H1 (cell line): ENCODE measurements around the gene HSPA2. TPM values are rescaled to one million over a fixed set of nuclear protein-coding genes. Genes with fewer than 3 reads are reported as not detected.

Source experiments
- CTCF ChIA-PET: fragments of 300-600 bp; sonication (Branson Sonifier 250); formaldehyde crosslinking; loops from one replicate; lab custom pipeline; 2021; ENCODE audit not compliant: partially characterized antibody; lab: Charles Lee
- POLR2A ChIA-PET: fragments of 300-600 bp; sonication (Branson Sonifier 250); formaldehyde crosslinking; loops from one replicate; lab custom pipeline; 2021; ENCODE audit warnings: inconsistent platforms; ENCODE audit not compliant: partially characterized antibody; lab: Charles Lee
- DNase-seq, 2 experiments: peaks; one replicate each; pipeline versions ENCODE4 v3.0.0 to v3.0.0-alpha.2; 2010 to 2022; ENCODE audit warnings: low spot score in 2 of 2, low read depth in 1 of 2, mixed read lengths in 1 of 2
- FAIRE-seq: peaks from 2 replicates; lab custom pipeline; 2011; peaks lifted over from hg19 to GRCh38; lab: Jason Lieb, UNC
- H2AFZ ChIP-seq: 2 replicates; pipeline ENCODE4 v1.8.1; 2012; ENCODE audit warnings: low read length, inconsistent platforms
- H2AK5ac ChIP-seq: 2 replicates; pipeline ENCODE4 v1.6.1; 2013; ENCODE audit warnings: low read depth, low read length
- H2BK120ac ChIP-seq: replicated peaks from 2 replicates; pipeline ENCODE3; 2013; ENCODE audit warnings: low read depth, low read length, inconsistent platforms
- H2BK12ac ChIP-seq: 2 replicates; pipeline ENCODE4 v1.6.1; 2013; ENCODE audit warnings: low read depth, low read length
- H2BK15ac ChIP-seq: 2 replicates; pipeline ENCODE4 v1.6.1; 2013; ENCODE audit warnings: low read length
- H2BK20ac ChIP-seq: 2 replicates; pipeline ENCODE4 v1.6.1; 2013; ENCODE audit warnings: low read length
- H2BK5ac ChIP-seq: 2 replicates; pipeline ENCODE4 v1.6.1; 2013; ENCODE audit warnings: low read depth, low read length
- H3K14ac ChIP-seq: 2 replicates; pipeline ENCODE4 v1.6.1; 2013; ENCODE audit warnings: inconsistent platforms; ENCODE audit not compliant: insufficient read length
- H3K18ac ChIP-seq: 2 replicates; pipeline ENCODE4 v1.6.1; 2013; ENCODE audit warnings: low read length; ENCODE audit errors: extremely low read depth
- H3K23ac ChIP-seq: 2 replicates; pipeline ENCODE4 v1.6.1; 2013; ENCODE audit warnings: inconsistent platforms; ENCODE audit not compliant: insufficient read length
- H3K23me2 ChIP-seq: 2 replicates; pipeline ENCODE4 v1.6.1; 2013; ENCODE audit warnings: low read depth, low read length
- H3K27ac ChIP-seq: 2 replicates; pipeline ENCODE4 v1.6.1; 2011; ENCODE audit warnings: low read depth, low read length, inconsistent platforms
- H3K27me3 ChIP-seq, 4 experiments: replicated peaks in 1 of 4; 1 replicate in 1 of 4; 2 replicates in 3 of 4; pipeline versions ENCODE4 v1.6.1 to v1.8.1; 2011 to 2013; ENCODE audit warnings: low read length in 3 of 4, mild to moderate bottlenecking in 3 of 4, inconsistent platforms in 2 of 4, mixed read lengths in 2 of 4, moderate library complexity in 1 of 4; ENCODE audit not compliant: control insufficient read depth in 3 of 4, insufficient read depth in 3 of 4; ENCODE audit errors: extremely low read depth in 1 of 4
- H3K36me3 ChIP-seq, 4 experiments: 2 replicates each; pipeline versions ENCODE4 v1.6.1 to v1.8.1; 2011 to 2013; ENCODE audit warnings: mild to moderate bottlenecking in 4 of 4, low read length in 3 of 4, moderate library complexity in 2 of 4, control low read depth in 1 of 4, inconsistent platforms in 1 of 4; ENCODE audit not compliant: insufficient read depth in 4 of 4, control insufficient read depth in 2 of 4
- H3K4ac ChIP-seq: replicated peaks from 2 replicates; pipeline ENCODE3; 2013; ENCODE audit warnings: low read length, low read depth, mixed read lengths, inconsistent platforms; ENCODE audit not compliant: insufficient read length
- H3K4me1 ChIP-seq, 4 experiments: replicated peaks in 1 of 4; 1 replicate in 1 of 4; 2 replicates in 3 of 4; pipeline versions ENCODE4 v1.6.1 to v1.8.1; 2011 to 2013; ENCODE audit warnings: low read length in 3 of 4, inconsistent platforms in 2 of 4, mixed read lengths in 1 of 4; ENCODE audit not compliant: insufficient read depth in 4 of 4, control insufficient read depth in 3 of 4
- H3K4me2 ChIP-seq, 2 experiments: 2 replicates each; pipeline versions ENCODE4 v1.6.1 to v1.8.1; 2011 to 2013; ENCODE audit warnings: low read depth in 2 of 2, low read length in 2 of 2, control low read depth in 1 of 2, inconsistent platforms in 1 of 2, mild to moderate bottlenecking in 1 of 2; ENCODE audit not compliant: insufficient read depth in 1 of 2
- H3K4me3 ChIP-seq, 4 experiments: fragments of 200-600, 300-600 bp in 1 of 4; sonication (generic), shearing (Covaris generic), sonication (Bioruptor Twin) in 1 of 4; 2 replicates each; pipeline versions ENCODE4 v1.5.1 to v1.8.1; 2011 to 2016; ENCODE audit warnings: low read length in 4 of 4, low read depth in 3 of 4, control low read depth in 2 of 4, inconsistent platforms in 2 of 4, mild to moderate bottlenecking in 2 of 4, mixed read lengths in 1 of 4, moderate library complexity in 1 of 4; ENCODE audit not compliant: insufficient read depth in 2 of 4; ENCODE audit errors: extremely low read depth in 1 of 4
- H3K56ac ChIP-seq: replicated peaks from 2 replicates; pipeline ENCODE3; 2013; ENCODE audit warnings: low read depth, mild to moderate bottlenecking, mixed read lengths, low read length, inconsistent platforms; ENCODE audit not compliant: insufficient read length
- H3K79me1 ChIP-seq: 2 replicates; pipeline ENCODE4 v1.6.1; 2013; ENCODE audit warnings: low read depth, low read length, control low read depth
- H3K79me2 ChIP-seq, 2 experiments: 2 replicates each; pipeline versions ENCODE4 v1.6.1 to v1.8.1; 2012 to 2013; ENCODE audit warnings: low read length in 2 of 2, mild to moderate bottlenecking in 2 of 2, inconsistent platforms in 1 of 2; ENCODE audit not compliant: insufficient read depth in 2 of 2, control insufficient read depth in 1 of 2
- H3K9ac ChIP-seq, 4 experiments: replicated peaks in 1 of 4; 1 replicate in 1 of 4; 2 replicates in 3 of 4; pipeline versions ENCODE4 v1.6.1 to v1.8.1; 2011 to 2013; ENCODE audit warnings: low read depth in 3 of 4, low read length in 3 of 4, control low read depth in 2 of 4, mild to moderate bottlenecking in 2 of 4, moderate library complexity in 2 of 4, inconsistent platforms in 1 of 4; ENCODE audit errors: extremely low read depth in 1 of 4
- H3K9me3 ChIP-seq, 2 experiments: 2 replicates each; pipeline versions ENCODE4 v1.6.1 to v1.8.1; 2012 to 2013; ENCODE audit warnings: mild to moderate bottlenecking in 2 of 2, moderate library complexity in 2 of 2, control low read depth in 1 of 2, inconsistent platforms in 1 of 2, low read depth in 1 of 2, low read length in 1 of 2, mixed read lengths in 1 of 2; ENCODE audit not compliant: insufficient read depth in 2 of 2
- H4K20me1 ChIP-seq, 2 experiments: replicated peaks in 1 of 2; 2 replicates each; pipeline versions ENCODE3 to v1.8.1; 2011 to 2013; ENCODE audit warnings: inconsistent platforms in 2 of 2, low read length in 2 of 2, mild to moderate bottlenecking in 1 of 2; ENCODE audit not compliant: insufficient read depth in 2 of 2, control insufficient read depth in 1 of 2
- H4K5ac ChIP-seq: 2 replicates; pipeline ENCODE4 v1.6.1; 2013; ENCODE audit warnings: low read length, low read depth, mixed read lengths, inconsistent platforms; ENCODE audit not compliant: insufficient read length
- H4K8ac ChIP-seq: 2 replicates; pipeline ENCODE4 v1.8.0; 2013; ENCODE audit warnings: mild to moderate bottlenecking, moderate library complexity, low read length, inconsistent platforms; ENCODE audit not compliant: insufficient read depth; ENCODE audit errors: extremely low read depth
- H4K91ac ChIP-seq: replicated peaks from 2 replicates; pipeline ENCODE3; 2013; ENCODE audit warnings: low read length, mixed read lengths, inconsistent platforms; ENCODE audit not compliant: insufficient read length
- ASH2L ChIP-seq: fragments of 200-600, 300-600 bp; sonication (generic); IDR thresholded peaks from one replicate; pipeline ENCODE4 v1.7.1; 2017; ENCODE audit warnings: low read length
- BACH1 ChIP-seq: IDR thresholded peaks from 2 replicates; pipeline ENCODE4 v1.6.1; 2012; ENCODE audit warnings: low read length, improper control_type of control experiment
- BRCA1 ChIP-seq: IDR thresholded peaks from 2 replicates; pipeline ENCODE4 v1.6.1; 2012; ENCODE audit warnings: low read depth, low read length, improper control_type of control experiment
- EGR1 ChIP-seq: IDR thresholded peaks from 2 replicates; pipeline ENCODE4 v1.6.1; 2011; ENCODE audit warnings: low read depth, low read length, borderline replicate concordance
- EP300 ChIP-seq, 2 experiments: IDR thresholded peaks; 1 replicate in 1 of 2; 2 replicates in 1 of 2; pipeline ENCODE4 v1.6.1; 2011 to 2012; ENCODE audit warnings: low read depth in 2 of 2, low read length in 2 of 2, mild to moderate bottlenecking in 2 of 2, borderline replicate concordance in 1 of 2, inconsistent platforms in 1 of 2, moderate library complexity in 1 of 2
- HDAC2 ChIP-seq, 2 experiments: fragments of 300-600 bp in 1 of 2; sonication (generic) in 1 of 2; IDR thresholded peaks; 2 replicates each; pipeline ENCODE4 v1.6.1; 2011 to 2012; ENCODE audit warnings: low read depth in 2 of 2, low read length in 2 of 2, mild to moderate bottlenecking in 2 of 2, moderate library complexity in 2 of 2, borderline replicate concordance in 1 of 2, inconsistent platforms in 1 of 2
- SP1 ChIP-seq: IDR thresholded peaks from 2 replicates; pipeline ENCODE4 v1.6.1; 2011; ENCODE audit warnings: low read depth, low read length
- TAF7 ChIP-seq: optimal IDR thresholded peaks from 2 replicates; pipeline ENCODE3; 2011; ENCODE audit warnings: low read depth, mild to moderate bottlenecking, inconsistent platforms, low read length, moderate library complexity, borderline replicate concordance
- ZNF274 ChIP-seq: IDR thresholded peaks from 2 replicates; pipeline ENCODE4 v1.7.0; 2012; ENCODE audit warnings: low read length, borderline replicate concordance; ENCODE audit errors: extremely low read depth
- WGBS, 2 experiments: shearing (Covaris generic) in 1 of 2; methylation state at CpG; one replicate each; pipeline versions ENCODE4 v1.1.6 to v1.1.7; 2013 to 2015; ENCODE audit warnings: low lambda C conversion rate in 2 of 2, mixed read lengths in 2 of 2, inconsistent platforms in 1 of 2, low coverage in 1 of 2, missing lambda C conversion rate in 1 of 2; ENCODE audit not compliant: insufficient replicate concordance in 2 of 2, insufficient coverage in 1 of 2, insufficient read length in 1 of 2; ENCODE audit errors: extremely low coverage in 1 of 2, missing lambda C conversion rate in 1 of 2; 5-methylcytosine and 5-hydroxymethylcytosine counted together
- polyA plus RNA-seq, 7 experiments: library from polyadenylated mRNA; depleted of rRNA in 3 of 7; stranded (reverse) in 5 of 7; unstranded in 2 of 7; fragments of >200 nt in 5 of 7; fragments of 200-250 nt in 2 of 7; gene quantifications; 1 replicate in 5 of 7; 2 replicates in 1 of 7; 4 replicates in 1 of 7; pipeline versions ENCODE4 v1.2.1 to v1.2.3, GENCODE V29; 2011 to 2013; ENCODE audit warnings: missing spikeins in 2 of 7, mixed read lengths in 2 of 7
- total RNA-seq: library from RNA; stranded (reverse); fragmentation: NEBNext Ultra II Directional; extraction: Animal tissue kit (Norgen Biotek cat#: 25700); gene quantifications from 2 replicates; pipeline ENCODE4 v1.2.1, GENCODE V29; 2021
- TF ChIP-seq, protein P1 (sequence below): IDR thresholded peaks from 2 replicates; pipeline ENCODE4 v1.6.1; 2012; ENCODE audit warnings: low read length, inconsistent platforms
- TF ChIP-seq, protein P2 (sequence below): IDR thresholded peaks from 2 replicates; pipeline ENCODE4 v1.6.1; 2011; ENCODE audit warnings: low read length, improper control_type of control experiment

Gene HSPA2
- total and polyA plus RNA-seq, 2 of the 8 experiments (the other 6 are each of a cell fraction or from before 2014, with no cell fraction given): 30.5 to 82.9 TPM

DNA sequence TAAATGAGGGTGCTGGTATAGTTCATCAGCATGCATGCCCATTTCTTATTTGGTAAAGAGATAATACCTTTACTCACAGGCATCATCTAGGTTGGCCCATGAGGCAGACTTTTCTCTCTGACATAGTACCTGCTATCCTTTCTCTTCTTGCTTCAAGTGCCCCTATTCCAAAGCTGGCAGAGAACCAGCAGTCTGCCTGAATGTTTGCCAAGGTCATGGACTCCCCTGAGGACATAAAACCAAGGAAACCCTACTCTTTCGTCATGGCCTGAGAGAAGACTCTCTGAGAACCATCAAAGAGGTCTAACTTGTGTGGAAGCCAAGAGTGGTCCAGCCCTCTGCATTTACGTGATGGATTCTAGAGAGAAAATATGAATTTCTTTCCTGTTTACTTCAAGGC, 21.1 kb downstream of the HSPA2 start:
- H2BK20ac ChIP-seq: no peak overlapping the region
- DNase-seq (no peak), FAIRE-seq (no peak)
- CTCF ChIA-PET: interaction anchor here (1.2 to 3.0 kb wide), 3 partner anchors 10 to 75 kb away, joined by 3 to 14 read pairs (median 12); no protein-coding TSS in a partner anchor
- 86% methylated on average over 2 of the region's 2 CpGs; no CpG with 5 or more reads in 1 of the 2 experiments for WGBS, 2 experiments
- no peak overlapping the region for H3K27ac ChIP-seq
- H3K23ac ChIP-seq: no peak overlapping the region
- H2BK120ac ChIP-seq: no peak overlapping the region
- H3K79me2 ChIP-seq: no peaks in the 10 kb centered on the region
- POLR2A ChIA-PET: interaction anchor here (1.1 kb wide), 1 partner anchor 17 kb away, joined by 3 read pairs; no protein-coding TSS in a partner anchor
- no peak overlapping the region for H2BK12ac ChIP-seq
- H3K79me1 ChIP-seq: no peaks in the 10 kb centered on the region
- H4K91ac ChIP-seq: no peak overlapping the region
- H3K4me3 ChIP-seq: no peak overlapping the region
- H3K4me1 ChIP-seq: peaks cover 0 to 5% (median 0%) of the 10 kb centered on the region in 4 experiments; a peak in 2 of 7 replicates
- H3K9me3 ChIP-seq: no peaks in the 10 kb centered on the region
- no peaks in the 10 kb centered on the region for H3K27me3 ChIP-seq
- no peak overlapping the region for H3K14ac ChIP-seq
- H4K5ac ChIP-seq: no peak overlapping the region
- no peaks in the 10 kb centered on the region for H4K20me1 ChIP-seq
- no peak overlapping the region for H4K8ac ChIP-seq
- H3K18ac ChIP-seq: no peak overlapping the region
- no peak overlapping the region for H3K9ac ChIP-seq
- H2BK15ac ChIP-seq: no peak overlapping the region
- no peak overlapping the region for H3K4ac ChIP-seq
- H2AFZ ChIP-seq: no peak overlapping the region
- H3K4me2 ChIP-seq: no peak overlapping the region
- H2BK5ac ChIP-seq: no peak overlapping the region
- no peak overlapping the region for H2AK5ac ChIP-seq
- H3K36me3 ChIP-seq: no peaks in the 10 kb centered on the region
- no peaks in the 10 kb centered on the region; the same call in 1 of the 2 replicates for H3K23me2 ChIP-seq
- H3K56ac ChIP-seq: no peak overlapping the region
- TF ChIP-seq EP300 (IDR thresholded peaks at IDR 0.05; ENCODE audit: borderline replicate concordance in 1 of 2, low read depth in 2 of 2, low read length in 2 of 2) (no peak), TAF7 (no peak), ZNF274 (no peak), SP1 (no peak), ASH2L (no peak), HDAC2 (IDR thresholded peaks at IDR 0.05; ENCODE audit: borderline replicate concordance in 1 of 2, low read depth in 2 of 2, low read length in 2 of 2) (no peak), EGR1 (no peak), BRCA1 (no peak), BACH1 (no peak)
- TF ChIP-seq, protein P1, sequence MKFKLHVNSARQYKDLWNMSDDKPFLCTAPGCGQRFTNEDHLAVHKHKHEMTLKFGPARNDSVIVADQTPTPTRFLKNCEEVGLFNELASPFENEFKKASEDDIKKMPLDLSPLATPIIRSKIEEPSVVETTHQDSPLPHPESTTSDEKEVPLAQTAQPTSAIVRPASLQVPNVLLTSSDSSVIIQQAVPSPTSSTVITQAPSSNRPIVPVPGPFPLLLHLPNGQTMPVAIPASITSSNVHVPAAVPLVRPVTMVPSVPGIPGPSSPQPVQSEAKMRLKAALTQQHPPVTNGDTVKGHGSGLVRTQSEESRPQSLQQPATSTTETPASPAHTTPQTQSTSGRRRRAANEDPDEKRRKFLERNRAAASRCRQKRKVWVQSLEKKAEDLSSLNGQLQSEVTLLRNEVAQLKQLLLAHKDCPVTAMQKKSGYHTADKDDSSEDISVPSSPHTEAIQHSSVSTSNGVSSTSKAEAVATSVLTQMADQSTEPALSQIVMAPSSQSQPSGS: no peak
- TF ChIP-seq, protein P2, sequence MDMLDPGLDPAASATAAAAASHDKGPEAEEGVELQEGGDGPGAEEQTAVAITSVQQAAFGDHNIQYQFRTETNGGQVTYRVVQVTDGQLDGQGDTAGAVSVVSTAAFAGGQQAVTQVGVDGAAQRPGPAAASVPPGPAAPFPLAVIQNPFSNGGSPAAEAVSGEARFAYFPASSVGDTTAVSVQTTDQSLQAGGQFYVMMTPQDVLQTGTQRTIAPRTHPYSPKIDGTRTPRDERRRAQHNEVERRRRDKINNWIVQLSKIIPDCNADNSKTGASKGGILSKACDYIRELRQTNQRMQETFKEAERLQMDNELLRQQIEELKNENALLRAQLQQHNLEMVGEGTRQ: no peak
